Left ventricle myocardium inferior (tissue), 1 donor: Measurements from ENCODE around the gene THAP2. TPM values are rescaled to one million over a fixed set of nuclear protein-coding genes. Genes with fewer than 3 reads are reported as not detected.
"Not testable (repeated sequence)": the region's sequence is repeated elsewhere in the genome, so short reads cannot be mapped to it uniquely, and the experiment has no call there.

ENCODE experiments used
- DNase-seq: peaks from one replicate; pipeline ENCODE4 v3.0.0-alpha.2; 2020
- H3K27ac ChIP-seq: fragments of 200-600 bp; replicated peaks from 2 replicates; pipeline ENCODE4 v1.8.0; 2021
- H3K27me3 ChIP-seq: fragments of 200-600 bp; 2 replicates; pipeline ENCODE4 v1.8.0; 2021; ENCODE audit warnings: low read depth
- H3K36me3 ChIP-seq: fragments of 200-600 bp; 2 replicates; pipeline ENCODE4 v1.8.0; 2021
- H3K4me1 ChIP-seq: fragments of 200-600 bp; 2 replicates; pipeline ENCODE4 v1.8.0; 2021
- H3K4me3 ChIP-seq: fragments of 200-600 bp; 2 replicates; pipeline ENCODE4 v1.8.0; 2021; ENCODE audit warnings: mild to moderate bottlenecking, moderate library complexity
- H3K9me3 ChIP-seq: fragments of 200-600 bp; replicated peaks from 2 replicates; pipeline ENCODE4 v1.8.0; 2021
- intact Hi-C: fragments of 100-400 bp; cut with micrococcal nuclease; formaldehyde crosslinking; loops from one replicate; pipeline ENCODE4 v1.11.0; 2022
- total RNA-seq: library from RNA; stranded (reverse); fragmentation: NEBNext Ultra II Directional; extraction: Animal tissue kit (Norgen Biotek cat#: 25700); gene quantifications from one replicate; pipeline ENCODE4 v1.2.1, GENCODE V29; 2021
- TF ChIP-seq, protein P1 (sequence below): fragments of 200-600 bp; IDR thresholded peaks from 2 replicates; pipeline ENCODE4 v1.8.0; 2021; ENCODE audit warnings: antibody characterized with exemption, mild to moderate bottlenecking, borderline replicate concordance
- donor health status: DM: no; HTN: yes; CAD: no; lungs with severe emphysema.

THAP2 gene
- total RNA-seq, 1 donor from 2014 or later, result 6.6 TPM

DNA sequence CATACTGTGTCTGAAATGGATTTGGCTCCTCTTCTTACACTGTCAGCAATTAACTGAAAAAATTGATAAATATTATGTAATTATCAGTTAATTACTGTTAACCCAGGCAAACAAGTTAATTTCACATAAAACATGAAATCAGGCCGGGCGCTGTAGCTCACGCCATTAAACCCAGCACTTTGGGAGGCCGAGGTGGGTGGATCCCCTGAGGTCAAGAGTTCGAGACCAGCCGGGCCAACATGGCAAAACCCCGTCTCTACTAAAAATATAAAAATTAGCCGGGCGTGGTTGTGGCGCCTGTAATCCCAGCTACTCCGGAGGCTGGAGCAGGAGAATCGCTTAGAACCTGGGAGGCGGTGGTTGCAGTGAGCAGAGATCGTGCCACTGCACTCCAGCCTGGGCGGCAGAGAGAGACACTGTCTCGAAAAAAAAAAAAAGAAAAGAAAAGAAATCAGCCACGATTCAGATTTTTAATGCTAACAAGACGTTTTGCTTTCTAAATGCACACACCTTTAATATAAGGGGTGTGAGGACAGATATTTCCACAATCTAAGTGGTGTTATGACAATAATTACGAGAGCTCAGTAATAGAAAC lies 21.3 kb downstream of the THAP2 start:
- Histone ChIP-seq H3K27me3 (no peaks in the 10 kb centered on the region), H3K4me1 (peaks cover 54% of the 10 kb centered on the region), H3K27ac (peak overlapping the region; percentile 96), H3K4me3 (peak overlapping the region; percentile 78), H3K9me3 (no peaks in the 10 kb centered on the region), H3K36me3 (no peaks in the 10 kb centered on the region)
- TF ChIP-seq, protein P1, sequence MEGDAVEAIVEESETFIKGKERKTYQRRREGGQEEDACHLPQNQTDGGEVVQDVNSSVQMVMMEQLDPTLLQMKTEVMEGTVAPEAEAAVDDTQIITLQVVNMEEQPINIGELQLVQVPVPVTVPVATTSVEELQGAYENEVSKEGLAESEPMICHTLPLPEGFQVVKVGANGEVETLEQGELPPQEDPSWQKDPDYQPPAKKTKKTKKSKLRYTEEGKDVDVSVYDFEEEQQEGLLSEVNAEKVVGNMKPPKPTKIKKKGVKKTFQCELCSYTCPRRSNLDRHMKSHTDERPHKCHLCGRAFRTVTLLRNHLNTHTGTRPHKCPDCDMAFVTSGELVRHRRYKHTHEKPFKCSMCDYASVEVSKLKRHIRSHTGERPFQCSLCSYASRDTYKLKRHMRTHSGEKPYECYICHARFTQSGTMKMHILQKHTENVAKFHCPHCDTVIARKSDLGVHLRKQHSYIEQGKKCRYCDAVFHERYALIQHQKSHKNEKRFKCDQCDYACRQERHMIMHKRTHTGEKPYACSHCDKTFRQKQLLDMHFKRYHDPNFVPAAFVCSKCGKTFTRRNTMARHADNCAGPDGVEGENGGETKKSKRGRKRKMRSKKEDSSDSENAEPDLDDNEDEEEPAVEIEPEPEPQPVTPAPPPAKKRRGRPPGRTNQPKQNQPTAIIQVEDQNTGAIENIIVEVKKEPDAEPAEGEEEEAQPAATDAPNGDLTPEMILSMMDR, result no peak
- intact Hi-C loops, result no loop called here
- DNase-seq, result no peak

DNA sequence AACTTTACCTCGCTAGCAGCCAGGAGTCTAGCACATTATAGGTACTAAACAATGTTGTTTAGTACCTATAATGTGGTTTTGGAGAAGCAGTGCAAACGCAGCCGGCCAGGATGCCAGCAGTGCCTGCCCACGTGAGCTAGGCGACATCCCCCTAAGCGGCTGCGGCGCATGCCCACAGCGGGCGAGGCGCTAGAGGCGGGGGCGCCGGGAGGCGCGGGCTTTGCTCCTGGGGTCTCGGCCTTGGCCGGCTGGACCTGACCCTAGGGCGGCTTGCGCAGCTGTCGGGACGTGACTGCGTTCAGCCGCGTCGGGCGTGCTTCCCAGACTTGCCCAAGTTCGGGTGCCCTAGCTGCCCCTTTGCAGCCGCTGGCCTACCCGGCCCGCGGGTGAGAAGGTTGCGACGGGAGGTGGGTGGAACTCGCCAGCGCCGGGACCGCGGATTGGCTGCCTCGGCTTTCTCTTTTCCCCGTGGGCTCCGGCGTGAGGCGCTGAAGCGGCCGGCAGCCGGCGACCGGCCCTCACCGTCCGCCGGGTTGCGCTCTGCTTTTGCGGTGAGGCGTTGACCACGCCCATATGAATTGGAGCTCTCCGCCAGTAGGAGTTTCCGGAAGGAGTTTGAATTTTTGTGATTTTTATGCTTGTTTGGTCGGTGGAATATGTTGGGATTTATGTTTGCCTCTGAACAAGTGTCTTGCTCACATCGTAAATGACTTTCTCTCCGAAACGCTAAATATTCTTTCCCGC lies 22.0 kb downstream of the THAP2 start, which contains the start of gene TMEM19:
TMEM19 (plus strand) TSS at position 169 of the 744 bp plus-strand sequence. CDS start 599 bp downstream, outside the sequence.
- Histone ChIP-seq H3K9me3 (no peaks in the 10 kb centered on the region), H3K27ac (peak within 1 kb of the TSS; percentile 96), H3K4me3 (peak within 1 kb of the TSS; percentile 78), H3K36me3 (no peaks in the 10 kb centered on the region), H3K4me1 (peaks cover 61% of the 10 kb centered on the region), H3K27me3 (no peaks in the 10 kb centered on the region)
- peak; percentile 92 for DNase-seq
- TF ChIP-seq, protein P1, result peak; percentile 44
- intact Hi-C loops, result no loop called here

DNA sequence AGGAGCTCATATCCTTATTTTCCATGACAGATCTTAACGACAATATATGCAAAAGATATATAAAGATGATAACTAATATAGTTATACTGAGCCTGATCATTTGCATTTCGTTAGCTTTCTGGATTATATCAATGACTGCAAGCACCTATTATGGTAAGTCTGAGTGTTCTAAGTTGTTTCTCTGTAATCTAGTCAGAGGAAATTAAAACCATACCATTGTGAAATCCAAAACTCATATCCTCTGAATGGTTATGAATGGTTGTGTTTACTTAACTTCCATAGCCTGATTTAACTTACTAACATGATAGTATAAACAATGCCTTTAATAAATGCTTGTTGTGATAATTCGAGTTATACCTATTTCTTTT lies 22.5 kb downstream of the THAP2 start:
- TF ChIP-seq, protein P1, result no peak
- intact Hi-C loops, result no loop called here
- DNase-seq, result no peak
- Histone ChIP-seq H3K27me3 (no peaks in the 10 kb centered on the region), H3K4me1 (peaks cover 64% of the 10 kb centered on the region), H3K9me3 (no peaks in the 10 kb centered on the region), H3K36me3 (no peaks in the 10 kb centered on the region), H3K27ac (peak overlapping the region; percentile 96), H3K4me3 (peak overlapping the region; percentile 78)

DNA sequence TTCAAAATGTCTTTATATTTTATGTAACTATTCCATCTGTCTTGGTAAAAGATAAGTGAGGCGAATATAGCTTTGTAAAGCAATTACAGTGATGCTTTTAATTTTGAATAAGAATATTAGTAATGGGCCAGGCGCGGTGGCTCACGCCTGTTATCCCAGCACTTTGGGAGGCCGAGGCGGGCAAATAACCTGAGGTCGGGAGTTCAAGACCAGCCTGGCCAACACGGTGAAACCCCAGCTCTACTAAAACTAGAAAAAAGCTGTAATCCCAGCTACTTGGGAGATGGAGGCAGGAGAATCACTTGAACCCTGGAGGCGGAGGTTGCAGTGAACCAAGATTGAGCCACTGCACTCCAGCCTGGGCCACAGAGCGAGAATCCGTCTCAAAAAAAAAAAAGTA lies 23.1 kb downstream of the THAP2 start:
- H3K9me3 ChIP-seq, DNase-seq, H3K27me3 ChIP-seq, H3K36me3 ChIP-seq, intact Hi-C loops: not testable (repeated sequence)
- peak overlapping the region; percentile 78 for H3K4me3 ChIP-seq
- H3K4me1 ChIP-seq, result peaks cover 69% of the 10 kb centered on the region
- peak overlapping the region; percentile 96 for H3K27ac ChIP-seq

DNA sequence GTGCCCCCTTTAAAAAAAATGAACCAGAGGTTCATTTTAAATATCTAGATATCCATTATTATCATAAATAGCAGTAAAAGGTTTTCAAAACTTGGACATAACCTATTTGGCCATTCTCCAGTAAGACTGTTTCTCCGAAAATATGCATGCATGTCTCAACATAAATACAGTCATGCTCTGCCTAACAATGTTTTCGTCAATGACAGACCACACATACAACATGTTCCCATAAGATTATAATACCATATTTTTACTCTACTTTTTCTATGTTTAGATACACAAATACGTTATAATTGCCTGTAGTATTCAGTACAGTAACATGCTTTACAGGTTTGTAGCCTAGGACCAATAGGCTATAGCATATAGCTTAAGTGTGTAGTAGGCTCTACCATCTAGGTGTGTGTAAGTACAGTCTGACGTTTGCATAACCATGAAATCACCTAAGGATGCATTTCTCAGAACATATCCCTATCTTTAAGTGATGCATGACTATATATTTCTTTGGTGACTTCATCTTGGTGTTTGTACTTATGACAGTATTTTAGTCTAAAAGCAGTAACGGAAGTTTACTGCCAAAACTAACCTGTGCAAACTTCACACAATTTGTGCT lies 25.0 kb downstream of the THAP2 start:
- intact Hi-C loops, result no loop called here
- H3K36me3 ChIP-seq, result no peaks in the 10 kb centered on the region
- no peaks in the 10 kb centered on the region for H3K9me3 ChIP-seq
- H3K4me1 ChIP-seq, result peaks cover 73% of the 10 kb centered on the region
- H3K27me3 ChIP-seq, result no peaks in the 10 kb centered on the region
- no peak for DNase-seq
- TF ChIP-seq, protein P1, result no peak
- H3K27ac ChIP-seq, result no peak overlapping the region
- H3K4me3 ChIP-seq, result no peak overlapping the region
